Uterus (tissue), 4 donors: ENCODE data around the gene RNF130. TPM values are rescaled to one million over a fixed set of nuclear protein-coding genes. Genes with fewer than 3 reads are reported as not detected.

Experiments used
- DNase-seq, 2 donors: peaks; one replicate each; pipeline ENCODE4 v3.0.0-alpha.2; 2019 to 2020
- H3K27ac ChIP-seq, 2 donors: fragments of 200-600 bp; sonication (generic); 1 replicate in 1 of 2; 2 replicates in 1 of 2; pipeline ENCODE4 v1.5.1; 2016 to 2018
- H3K27me3 ChIP-seq, 2 donors: fragments of 200-600 bp; sonication (generic); one replicate each; pipeline ENCODE4 v1.5.1; 2018 to 2019; ENCODE audit warnings: control low read depth in 1 of 2
- H3K36me3 ChIP-seq, 2 donors: fragments of 200-600 bp; sonication (generic); one replicate each; pipeline ENCODE4 v1.5.1; 2019; ENCODE audit warnings: control low read depth in 1 of 2
- H3K4me1 ChIP-seq, 2 donors: fragments of 200-600 bp; sonication (generic); one replicate each; pipeline ENCODE4 v1.5.1; 2018 to 2019; ENCODE audit warnings: control low read depth in 1 of 2
- H3K4me3 ChIP-seq, 2 donors: fragments of 200-600 bp; sonication (generic); 1 replicate in 1 of 2; 2 replicates in 1 of 2; pipeline ENCODE4 v1.5.1; 2018 to 2019; ENCODE audit warnings: mild to moderate bottlenecking in 1 of 2
- H3K9me3 ChIP-seq, 2 donors: fragments of 200-600 bp; sonication (generic); one replicate each; pipeline ENCODE4 v1.5.1; 2019; ENCODE audit warnings: control low read depth in 1 of 2
- POLR2A ChIP-seq, 2 donors: fragments of 450-650 bp; IDR thresholded peaks; one replicate each; pipeline ENCODE4 v1.6.1; 2016; ENCODE audit warnings: antibody characterized with exemption in 2 of 2, mild to moderate bottlenecking in 1 of 2, moderate library complexity in 1 of 2
- intact Hi-C: fragments of 100-400 bp; cut with DNase I; formaldehyde crosslinking; loops from one replicate; pipeline ENCODE4 v1.15.1; 2023; ENCODE audit warnings: low total_unique reads
- total RNA-seq, 4 donors: library from RNA; depleted of rRNA in 3 of 4; stranded (reverse); fragments of >200 nt in 3 of 4; gene quantifications; one replicate each; pipeline versions ENCODE4 v1.1.0 to v1.2.4, GENCODE V29; 2014 to 2023
- TF ChIP-seq, protein P1 (sequence below), 4 experiments: fragments of 200-600 bp in 2 of 4; fragments of 450-650 bp in 2 of 4; sonication (generic) in 2 of 4; IDR thresholded peaks; one replicate each; pipeline ENCODE4 v1.5.1; 2016 to 2019; ENCODE audit warnings: antibody characterized with exemption in 4 of 4, mild to moderate bottlenecking in 2 of 4, moderate library complexity in 1 of 4
- donor health status: DM: yes; HTN: yes; CAD: no.

RNF130 gene
- total RNA-seq, 4 donors from 2014 or later: 53.8 to 119 (median 85.8) TPM

GRCh38 chr5:180114304-180115003 lies 42.9 kb upstream of the RNF130 start:
- Histone ChIP-seq H3K27ac (no peak overlapping the region), H3K4me3 (no peak overlapping the region), H3K36me3 (no peaks in the 10 kb centered on the region), H3K9me3 (no peaks in the 10 kb centered on the region), H3K27me3 (no peaks in the 10 kb centered on the region), H3K4me1 (no peaks in the 10 kb centered on the region)
- intact Hi-C loops: no loop called here
- TF ChIP-seq POLR2A (IDR thresholded peaks at IDR 0.05): no peak
- TF ChIP-seq, protein P1, sequence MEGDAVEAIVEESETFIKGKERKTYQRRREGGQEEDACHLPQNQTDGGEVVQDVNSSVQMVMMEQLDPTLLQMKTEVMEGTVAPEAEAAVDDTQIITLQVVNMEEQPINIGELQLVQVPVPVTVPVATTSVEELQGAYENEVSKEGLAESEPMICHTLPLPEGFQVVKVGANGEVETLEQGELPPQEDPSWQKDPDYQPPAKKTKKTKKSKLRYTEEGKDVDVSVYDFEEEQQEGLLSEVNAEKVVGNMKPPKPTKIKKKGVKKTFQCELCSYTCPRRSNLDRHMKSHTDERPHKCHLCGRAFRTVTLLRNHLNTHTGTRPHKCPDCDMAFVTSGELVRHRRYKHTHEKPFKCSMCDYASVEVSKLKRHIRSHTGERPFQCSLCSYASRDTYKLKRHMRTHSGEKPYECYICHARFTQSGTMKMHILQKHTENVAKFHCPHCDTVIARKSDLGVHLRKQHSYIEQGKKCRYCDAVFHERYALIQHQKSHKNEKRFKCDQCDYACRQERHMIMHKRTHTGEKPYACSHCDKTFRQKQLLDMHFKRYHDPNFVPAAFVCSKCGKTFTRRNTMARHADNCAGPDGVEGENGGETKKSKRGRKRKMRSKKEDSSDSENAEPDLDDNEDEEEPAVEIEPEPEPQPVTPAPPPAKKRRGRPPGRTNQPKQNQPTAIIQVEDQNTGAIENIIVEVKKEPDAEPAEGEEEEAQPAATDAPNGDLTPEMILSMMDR (IDR thresholded peaks at IDR 0.05): no peak
- peak in 1 of 2 donors; percentile 7 for DNase-seq

GRCh38 chr5:180113660-180114303 lies 42.2 kb upstream of the RNF130 start:
- TF ChIP-seq POLR2A (IDR thresholded peaks at IDR 0.05): no peak
- TF ChIP-seq, protein P1 (IDR thresholded peaks at IDR 0.05): no peak
- H3K27ac ChIP-seq: no peak overlapping the region
- intact Hi-C loops: no loop called here
- H3K27me3 ChIP-seq: no peaks in the 10 kb centered on the region
- H3K4me3 ChIP-seq: no peak overlapping the region
- H3K4me1 ChIP-seq: no peaks in the 10 kb centered on the region
- no peaks in the 10 kb centered on the region for H3K9me3 ChIP-seq
- no peaks in the 10 kb centered on the region for H3K36me3 ChIP-seq
- DNase-seq: no peak

GRCh38 chr5:180112181-180112861 lies 40.8 kb upstream of the RNF130 start:
- peaks cover 0 to 4% of the 10 kb centered on the region in 2 donors for H3K9me3 ChIP-seq

GRCh38 chr5:180111273-180112002 lies 39.9 kb upstream of the RNF130 start:
- DNase-seq: no peak
- no peak for TF ChIP-seq POLR2A (IDR thresholded peaks at IDR 0.05)
- TF ChIP-seq, protein P1 (IDR thresholded peaks at IDR 0.05): no peak
- peaks cover 0 to 13% of the 10 kb centered on the region in 2 donors for H3K9me3 ChIP-seq
- no peak overlapping the region for H3K4me3 ChIP-seq
- intact Hi-C loops: no loop called here
- no peaks in the 10 kb centered on the region for H3K4me1 ChIP-seq
- no peaks in the 10 kb centered on the region for H3K27me3 ChIP-seq
- no peak overlapping the region for H3K27ac ChIP-seq
- no peaks in the 10 kb centered on the region for H3K36me3 ChIP-seq

More at GRCh38 chr5:180112181-180112861, 40.8 kb upstream of the RNF130 start:
- no peaks in the 10 kb centered on the region for H3K4me1 ChIP-seq
- intact Hi-C loops: no loop called here
- H3K4me3 ChIP-seq: no peak overlapping the region
- TF ChIP-seq, protein P1 (IDR thresholded peaks at IDR 0.05): no peak
- TF ChIP-seq POLR2A (IDR thresholded peaks at IDR 0.05): no peak
- no peak overlapping the region for H3K27ac ChIP-seq
- no peaks in the 10 kb centered on the region for H3K27me3 ChIP-seq
- peak in 1 of 2 donors; percentile 7 for DNase-seq
- no peaks in the 10 kb centered on the region for H3K36me3 ChIP-seq
